ENCODE measurements around the gene ARID1B.

The ARID1B gene

GRCh38 chr6:157107915-157108651, 330.9 kb downstream of the ARID1B start:
- Histone ChIP-seq H3K36me3 (ENCODE audit: insufficient read depth, low read length) (no peaks in the 10 kb centered on the region), H3K9ac (ENCODE audit: low read depth, low read length) (no peak overlapping the region), H3K4me1 (ENCODE audit: insufficient read depth, low read length) (no peaks in the 10 kb centered on the region), H3K9me3 (ENCODE audit: control insufficient read depth, insufficient read depth, low read length) (no peaks in the 10 kb centered on the region)

GRCh38 chr6:157108923-157109322, 331.7 kb downstream of the ARID1B start:
- H3K36me3 ChIP-seq (ENCODE audit: insufficient read depth, low read length) = no peaks in the 10 kb centered on the region
- H3K9ac ChIP-seq (ENCODE audit: low read depth, low read length) = no peak overlapping the region
- no peaks in the 10 kb centered on the region for H3K4me1 ChIP-seq (ENCODE audit: insufficient read depth, low read length)
- H3K9me3 ChIP-seq (ENCODE audit: control insufficient read depth, insufficient read depth, low read length) = no peaks in the 10 kb centered on the region

- Histone ChIP-seq H3K9me3 (ENCODE audit: control insufficient read depth, insufficient read depth, low read length) (no peaks in the 10 kb centered on the region), H3K4me1 (ENCODE audit: insufficient read depth, low read length) (no peaks in the 10 kb centered on the region), H3K9ac (ENCODE audit: low read depth, low read length) (no peak overlapping the region), H3K36me3 (ENCODE audit: insufficient read depth, low read length) (no peaks in the 10 kb centered on the region)
Measured at GRCh38 chr6:157110607-157111006, 333.4 kb downstream of the ARID1B start.

- Histone ChIP-seq H3K9ac (ENCODE audit: low read depth, low read length) (no peak overlapping the region), H3K9me3 (ENCODE audit: control insufficient read depth, insufficient read depth, low read length) (no peaks in the 10 kb centered on the region), H3K36me3 (ENCODE audit: insufficient read depth, low read length) (no peaks in the 10 kb centered on the region), H3K4me1 (ENCODE audit: insufficient read depth, low read length) (no peaks in the 10 kb centered on the region)
Measured at GRCh38 chr6:157113389-157113788, 336.2 kb downstream of the ARID1B start.

GRCh38 chr6:157116426-157116825, 339.2 kb downstream of the ARID1B start:
- Histone ChIP-seq H3K9me3 (ENCODE audit: control insufficient read depth, insufficient read depth, low read length) (no peaks in the 10 kb centered on the region), H3K36me3 (ENCODE audit: insufficient read depth, low read length) (no peaks in the 10 kb centered on the region), H3K4me1 (ENCODE audit: insufficient read depth, low read length) (no peaks in the 10 kb centered on the region), H3K9ac (ENCODE audit: low read depth, low read length) (no peak overlapping the region)

- no peaks in the 10 kb centered on the region for H3K36me3 ChIP-seq (ENCODE audit: insufficient read depth, low read length)
Measured at GRCh38 chr6:157117431-157118095, 340.4 kb downstream of the ARID1B start.

GRCh38 chr6:157119502-157120027, 342.4 kb downstream of the ARID1B start:
- Histone ChIP-seq H3K9me3 (ENCODE audit: control insufficient read depth, insufficient read depth, low read length) (no peaks in the 10 kb centered on the region), H3K36me3 (ENCODE audit: insufficient read depth, low read length) (no peaks in the 10 kb centered on the region), H3K9ac (ENCODE audit: low read depth, low read length) (no peak overlapping the region), H3K4me1 (ENCODE audit: insufficient read depth, low read length) (no peaks in the 10 kb centered on the region)

More at GRCh38 chr6:157117431-157118095, 340.4 kb downstream of the ARID1B start:
- Histone ChIP-seq H3K9me3 (ENCODE audit: control insufficient read depth, insufficient read depth, low read length) (no peaks in the 10 kb centered on the region), H3K4me1 (ENCODE audit: insufficient read depth, low read length) (no peaks in the 10 kb centered on the region), H3K9ac (ENCODE audit: low read depth, low read length) (no peak overlapping the region)

- Histone ChIP-seq H3K4me1 (ENCODE audit: insufficient read depth, low read length) (no peaks in the 10 kb centered on the region), H3K36me3 (ENCODE audit: insufficient read depth, low read length) (no peaks in the 10 kb centered on the region), H3K9me3 (ENCODE audit: control insufficient read depth, insufficient read depth, low read length) (no peaks in the 10 kb centered on the region), H3K9ac (ENCODE audit: low read depth, low read length) (no peak overlapping the region)
Measured at GRCh38 chr6:157120534-157121232, 343.5 kb downstream of the ARID1B start.

- no peaks in the 10 kb centered on the region for H3K4me1 ChIP-seq (ENCODE audit: insufficient read depth, low read length)
- no peaks in the 10 kb centered on the region for H3K36me3 ChIP-seq (ENCODE audit: insufficient read depth, low read length)
Measured at GRCh38 chr6:157121897-157122296, 344.7 kb downstream of the ARID1B start.

GRCh38 chr6:157123234-157123633, 346.1 kb downstream of the ARID1B start:
- H3K9me3 ChIP-seq (ENCODE audit: control insufficient read depth, insufficient read depth, low read length) = no peaks in the 10 kb centered on the region
- H3K9ac ChIP-seq (ENCODE audit: low read depth, low read length) = no peak overlapping the region
- H3K36me3 ChIP-seq (ENCODE audit: insufficient read depth, low read length) = no peaks in the 10 kb centered on the region
- H3K4me1 ChIP-seq (ENCODE audit: insufficient read depth, low read length) = no peaks in the 10 kb centered on the region

More at GRCh38 chr6:157121897-157122296, 344.7 kb downstream of the ARID1B start:
- H3K9ac ChIP-seq (ENCODE audit: low read depth, low read length) = no peak overlapping the region
- no peaks in the 10 kb centered on the region for H3K9me3 ChIP-seq (ENCODE audit: control insufficient read depth, insufficient read depth, low read length)

- no peaks in the 10 kb centered on the region for H3K36me3 ChIP-seq (ENCODE audit: insufficient read depth, low read length)
- H3K9me3 ChIP-seq (ENCODE audit: control insufficient read depth, insufficient read depth, low read length) = no peaks in the 10 kb centered on the region
- no peak overlapping the region for H3K9ac ChIP-seq (ENCODE audit: low read depth, low read length)
- no peaks in the 10 kb centered on the region for H3K4me1 ChIP-seq (ENCODE audit: insufficient read depth, low read length)
Measured at GRCh38 chr6:157124485-157125254, 347.5 kb downstream of the ARID1B start.

GRCh38 chr6:157125531-157125930, 348.4 kb downstream of the ARID1B start:
- Histone ChIP-seq H3K9me3 (ENCODE audit: control insufficient read depth, insufficient read depth, low read length) (no peaks in the 10 kb centered on the region), H3K36me3 (ENCODE audit: insufficient read depth, low read length) (no peaks in the 10 kb centered on the region), H3K4me1 (ENCODE audit: insufficient read depth, low read length) (no peaks in the 10 kb centered on the region), H3K9ac (ENCODE audit: low read depth, low read length) (no peak overlapping the region)

- Histone ChIP-seq H3K9me3 (ENCODE audit: control insufficient read depth, insufficient read depth, low read length) (no peaks in the 10 kb centered on the region), H3K36me3 (ENCODE audit: insufficient read depth, low read length) (no peaks in the 10 kb centered on the region), H3K9ac (ENCODE audit: low read depth, low read length) (no peak overlapping the region), H3K4me1 (ENCODE audit: insufficient read depth, low read length) (no peaks in the 10 kb centered on the region)
Measured at GRCh38 chr6:157126183-157127098, 349.3 kb downstream of the ARID1B start.
